GM04504 (cell line): Measurements from ENCODE around the gene CNKSR3.

Experiments used
- DNase-seq: peaks from one replicate; pipeline ENCODE4 v3.0.0-alpha.2; 2012; ENCODE audit warnings: low read depth

CNKSR3 gene

GRCh38 chr6:154453329-154453728 lies 57.2 kb downstream of the CNKSR3 start:
- DNase-seq = no peak

DNA sequence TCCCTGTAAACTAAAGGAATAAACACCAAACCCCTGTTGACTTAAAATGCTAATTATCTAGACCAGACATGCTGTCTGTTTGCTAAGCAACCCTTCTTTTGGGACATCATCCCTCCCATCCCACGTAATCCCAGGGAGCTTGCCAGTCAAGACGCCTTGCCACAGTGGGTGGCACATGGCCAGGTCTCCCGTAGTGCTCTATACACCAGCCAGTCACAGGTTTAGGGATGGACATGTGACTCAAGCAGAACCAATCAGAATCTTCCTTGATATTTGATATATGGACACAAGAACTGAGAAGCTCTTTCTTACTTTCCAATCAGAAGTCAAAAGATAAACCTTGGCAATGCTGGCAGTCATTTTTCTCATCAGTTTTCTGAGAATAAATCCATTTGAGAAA lies 60.0 kb downstream of the CNKSR3 start:
- no peak for DNase-seq

- peak; percentile 62 for DNase-seq
Measured at GRCh38 chr6:154448448-154449096, 61.9 kb downstream of the CNKSR3 start.

DNA sequence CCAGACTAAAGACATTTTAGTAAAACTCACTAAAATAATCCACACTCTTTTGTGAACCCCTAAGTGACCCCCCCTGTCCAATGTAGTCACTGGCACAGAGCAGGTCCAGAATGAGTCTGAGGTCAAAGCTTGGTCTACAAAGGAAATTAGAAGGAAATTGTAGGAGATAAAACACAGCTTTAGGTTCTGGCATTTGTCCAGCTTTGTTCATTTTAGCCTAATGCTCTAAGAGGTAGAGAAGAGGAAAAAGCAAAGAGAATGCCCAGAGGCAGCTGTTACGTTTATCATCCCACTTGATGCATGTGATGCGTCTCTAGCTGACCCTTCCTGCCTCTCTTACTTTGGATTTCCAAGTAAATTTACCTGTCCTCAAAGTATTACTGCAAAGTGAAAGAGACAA lies 62.5 kb downstream of the CNKSR3 start:
- DNase-seq = no peak

DNA sequence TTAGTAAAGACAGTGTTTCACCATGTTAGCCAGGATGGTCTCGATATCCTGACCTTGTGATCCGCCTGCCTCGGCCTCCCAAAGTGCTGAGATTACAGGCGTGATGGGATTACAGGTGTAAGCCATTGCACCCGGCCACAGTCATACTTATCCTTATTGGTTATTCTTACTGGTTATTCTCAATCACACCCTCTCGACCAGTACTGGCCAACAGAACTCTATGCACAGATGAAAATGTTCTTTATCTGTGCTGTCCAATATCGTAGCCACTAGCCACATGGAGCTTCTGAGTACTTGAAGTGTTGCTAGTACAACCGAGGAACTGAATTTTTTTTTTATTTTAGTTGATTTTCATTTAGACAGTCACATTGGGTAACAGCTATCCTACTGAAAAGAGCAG lies 63.5 kb downstream of the CNKSR3 start:
- no peak for DNase-seq

- DNase-seq = no peak
Measured at GRCh38 chr6:154445417-154445816, 65.1 kb downstream of the CNKSR3 start.

GRCh38 chr6:154441995-154442310 lies 68.5 kb downstream of the CNKSR3 start:
- DNase-seq = no peak

DNA sequence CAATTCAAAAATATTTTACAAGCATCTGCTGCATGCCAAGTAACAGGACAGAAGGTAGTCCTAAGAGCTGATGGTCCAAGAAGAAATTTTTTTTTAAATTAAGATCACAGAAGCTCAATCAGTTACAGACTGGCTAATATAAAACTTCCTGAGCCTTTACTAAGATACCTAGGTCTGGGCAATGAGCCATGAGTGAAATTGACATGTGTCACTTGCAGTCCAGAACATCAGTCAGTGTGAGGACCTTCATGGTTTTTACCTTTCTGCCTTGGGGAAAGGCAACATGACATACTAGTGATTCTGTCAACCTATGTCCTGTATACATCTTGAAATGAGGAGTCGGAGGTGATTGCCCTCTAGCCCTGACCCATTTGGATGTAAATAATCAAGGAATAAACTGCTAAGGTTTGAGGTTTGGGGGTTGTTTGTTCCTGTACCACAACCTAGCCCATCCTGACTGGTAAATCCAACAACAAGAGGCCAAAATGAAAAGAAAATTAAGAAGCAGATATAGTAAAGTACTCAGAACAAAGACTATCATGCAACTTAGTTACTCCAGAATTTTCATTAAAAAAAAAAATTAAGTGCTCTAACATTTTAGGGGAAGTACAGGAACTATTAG lies 70.0 kb downstream of the CNKSR3 start:
- DNase-seq = no peak

GRCh38 chr6:154440022-154440421 lies 70.5 kb downstream of the CNKSR3 start:
- DNase-seq = no peak

DNA sequence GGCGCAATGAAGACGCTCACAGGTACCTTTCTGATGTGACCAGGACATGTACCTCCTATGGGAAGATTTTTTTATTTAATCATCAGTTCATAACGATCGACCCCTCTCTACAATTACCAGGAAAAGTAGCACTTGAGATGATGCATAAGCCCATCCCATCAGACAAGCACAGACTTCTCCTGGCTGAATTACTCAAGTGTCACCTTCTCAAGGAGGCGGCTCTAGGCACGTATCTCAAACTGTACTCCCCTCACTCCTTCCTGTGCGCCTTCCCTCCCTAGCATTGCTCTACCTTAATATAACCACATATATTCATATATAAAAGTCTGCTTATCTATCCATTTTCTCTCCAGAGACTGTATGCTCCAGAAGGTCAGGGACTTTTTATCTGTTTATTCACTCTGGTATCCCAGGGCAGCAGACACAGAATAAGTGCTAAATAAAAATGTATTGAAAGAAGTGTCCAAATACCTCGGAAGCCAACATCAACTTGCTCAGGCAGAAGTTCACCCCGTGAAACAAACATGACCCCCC lies 71.5 kb downstream of the CNKSR3 start:
- DNase-seq = no peak

DNA sequence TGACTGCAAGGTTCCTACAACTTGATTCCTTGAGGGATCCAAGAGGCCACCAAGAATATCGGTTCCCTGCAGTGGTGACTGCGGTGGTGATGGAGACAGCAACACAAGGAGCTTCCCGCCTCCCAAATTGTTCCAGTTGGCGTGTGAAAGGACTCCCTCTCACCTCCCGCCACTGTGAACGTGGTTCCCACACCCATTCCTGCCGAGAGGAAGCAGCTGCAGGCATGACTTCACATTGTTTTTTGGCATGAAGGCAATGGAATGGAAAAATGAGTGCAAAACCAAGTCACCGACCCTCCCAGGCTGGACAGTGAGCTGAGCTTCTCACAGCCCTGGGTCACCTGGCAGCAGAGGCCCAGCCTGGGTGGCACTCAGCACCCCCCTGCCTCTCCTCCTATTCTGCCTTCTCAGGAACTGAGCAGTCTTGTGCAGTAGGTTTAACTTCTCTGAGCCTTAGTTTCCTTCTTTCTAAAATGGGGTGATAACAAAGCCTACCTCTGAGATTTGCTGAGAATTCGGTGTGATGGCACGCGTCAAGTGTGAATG lies 75.0 kb downstream of the CNKSR3 start:
- DNase-seq = no peak

- no peak for DNase-seq
Measured at GRCh38 chr6:154434662-154435061, 75.8 kb downstream of the CNKSR3 start.

GRCh38 chr6:154433477-154434241 lies 76.8 kb downstream of the CNKSR3 start:
- no peak for DNase-seq

DNA sequence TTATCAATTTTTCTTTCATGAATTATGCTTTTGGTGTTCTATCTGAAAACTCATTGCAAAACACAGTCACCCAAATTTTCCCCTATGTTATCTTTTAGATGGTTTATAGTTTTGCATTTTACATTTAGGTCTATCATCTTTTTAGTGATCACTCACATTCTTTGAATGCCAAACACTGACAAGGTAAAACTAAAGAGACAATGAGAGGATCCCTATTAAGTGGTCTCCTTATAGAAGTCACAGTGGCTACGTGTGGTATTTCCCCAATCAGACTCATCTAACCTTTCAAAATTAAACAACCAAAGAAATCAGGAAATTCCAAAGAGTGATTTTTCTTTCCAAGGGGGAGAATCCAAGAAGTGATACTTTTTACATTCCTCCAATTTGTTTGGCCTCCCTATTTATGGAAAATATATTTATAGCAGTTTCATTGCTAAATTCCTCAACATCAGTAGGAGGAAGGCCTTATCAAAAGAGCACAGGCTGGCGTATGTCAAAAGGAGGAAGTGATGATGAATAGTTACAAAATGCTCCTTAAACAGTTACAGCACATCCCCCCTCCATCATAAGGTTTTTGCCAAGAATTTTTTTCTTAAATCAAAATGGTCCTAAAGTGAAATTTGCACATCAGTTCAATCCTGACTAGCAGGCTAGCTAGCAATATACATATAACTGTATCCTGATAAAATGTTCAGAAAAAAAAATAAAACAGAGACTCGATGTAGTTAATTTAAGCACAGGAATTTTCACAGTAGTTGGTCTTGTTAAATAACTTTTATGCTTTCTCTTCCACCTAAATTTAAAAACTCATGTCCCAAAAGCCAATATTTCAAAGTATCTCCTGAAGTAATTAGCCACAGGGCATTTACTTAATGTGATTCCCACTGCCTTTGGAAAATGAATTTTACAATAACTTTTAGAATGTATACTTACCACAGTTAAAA lies 77.7 kb downstream of the CNKSR3 start:
- DNase-seq = no peak

DNA sequence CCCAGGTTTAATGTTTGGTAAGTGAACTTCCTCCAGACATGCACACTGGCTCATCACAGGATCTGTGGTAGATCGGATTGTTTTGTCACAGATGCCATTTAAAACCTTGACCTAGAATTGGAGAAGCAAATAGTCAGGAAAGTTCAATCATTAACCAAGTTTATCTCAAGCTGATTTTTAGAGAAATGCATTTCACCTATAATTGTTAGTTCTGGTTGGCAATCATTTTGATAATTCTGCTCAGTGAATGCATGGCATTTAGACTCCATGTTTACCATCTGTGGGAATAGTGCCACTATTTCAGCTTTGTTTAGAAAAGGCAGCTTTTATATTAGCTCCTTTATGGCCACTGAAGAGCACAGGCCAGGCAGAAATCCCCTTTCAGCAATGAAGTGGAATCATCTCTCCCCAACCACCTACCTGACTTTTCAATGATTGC lies 80.0 kb downstream of the CNKSR3 start:
- DNase-seq = no peak

- no peak for DNase-seq
Measured at GRCh38 chr6:154429711-154430110, 80.8 kb downstream of the CNKSR3 start.

- DNase-seq = no peak
Measured at GRCh38 chr6:154428897-154429296, 81.6 kb downstream of the CNKSR3 start.

DNA sequence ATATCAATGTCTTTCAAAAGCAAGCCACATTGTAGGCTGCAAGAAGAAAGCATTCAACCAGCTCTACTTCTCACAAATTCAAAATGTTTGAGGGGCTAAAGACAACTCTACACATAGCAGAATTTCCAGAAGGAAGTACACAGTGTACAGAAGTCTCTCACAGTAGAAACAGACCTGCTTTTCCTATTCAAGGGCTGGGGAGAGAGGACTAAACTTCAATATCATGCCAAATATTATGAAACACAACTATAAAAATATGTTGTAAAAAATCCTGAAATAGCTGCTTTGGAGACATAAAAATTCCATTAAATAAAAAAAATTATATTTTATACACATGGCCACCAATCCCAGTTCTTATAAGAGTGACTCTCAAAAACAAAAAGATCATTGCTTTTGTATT lies 83.0 kb downstream of the CNKSR3 start:
- no peak for DNase-seq

GRCh38 chr6:154426997-154427396 lies 83.5 kb downstream of the CNKSR3 start:
- DNase-seq = no peak

- no peak for DNase-seq
Measured at GRCh38 chr6:154425034-154425433, 85.5 kb downstream of the CNKSR3 start.

GRCh38 chr6:154414021-154414813 lies 96.3 kb downstream of the CNKSR3 start:
- DNase-seq = no peak
